Activated T-cell treated with anti-CD3 and anti-CD28 coated beads, Interleukin-2, amount 50 U/mL, for 24 hours (primary cell): ENCODE results near the gene CXCL3.

Source experiments
- DNase-seq: peaks from one replicate; pipeline ENCODE4 v3.0.0-alpha.2; 2020
- H3K27ac Mint-ChIP-seq: 2 replicates; pipeline ENCODE4 v1.8.0; 2020; ENCODE audit warnings: mild to moderate bottlenecking, mixed read lengths
- H3K27me3 Mint-ChIP-seq: 2 replicates; pipeline ENCODE4 v1.8.0; 2020; ENCODE audit warnings: mixed read lengths
- H3K36me3 Mint-ChIP-seq: 2 replicates; pipeline ENCODE4 v1.8.0; 2020; ENCODE audit warnings: low read depth, mixed read lengths
- H3K4me1 Mint-ChIP-seq: 2 replicates; pipeline ENCODE4 v1.8.0; 2020; ENCODE audit warnings: low read depth, mixed read lengths
- H3K4me3 Mint-ChIP-seq: 2 replicates; pipeline ENCODE4 v1.8.0; 2020; ENCODE audit warnings: mild to moderate bottlenecking, moderate library complexity, mixed read lengths
- H3K9me3 Mint-ChIP-seq: 2 replicates; pipeline ENCODE4 v1.8.0; 2020; ENCODE audit warnings: mixed read lengths

Gene CXCL3

GRCh38 chr4:74041418-74041817 lies 2.9 kb upstream of the CXCL3 start:
- Mint-ChIP-seq H3K36me3 (no peaks in the 10 kb centered on the region), H3K4me3 (no peak overlapping the region), H3K4me1 (peaks cover 9% of the 10 kb centered on the region), H3K9me3 (no peaks in the 10 kb centered on the region), H3K27me3 (peaks cover 49% of the 10 kb centered on the region), H3K27ac (no peak overlapping the region)
- no peak for DNase-seq

GRCh38 chr4:74039315-74039763 lies 850 bp upstream of the CXCL3 start:
- no peak overlapping the region for H3K27ac Mint-ChIP-seq
- peak overlapping the region; percentile 67 for H3K4me3 Mint-ChIP-seq
- H3K4me1 Mint-ChIP-seq, result peaks cover 9% of the 10 kb centered on the region
- H3K9me3 Mint-ChIP-seq, result no peaks in the 10 kb centered on the region
- DNase-seq, result no peak
- H3K27me3 Mint-ChIP-seq, result peaks cover 59% of the 10 kb centered on the region
- H3K36me3 Mint-ChIP-seq, result no peaks in the 10 kb centered on the region

GRCh38 chr4:74038086-74038424 lies 434 bp downstream of the CXCL3 start:
- Mint-ChIP-seq H3K27me3 (peaks cover 54% of the 10 kb centered on the region), H3K36me3 (no peaks in the 10 kb centered on the region), H3K4me3 (peak overlapping the region; percentile 68), H3K27ac (no peak overlapping the region), H3K4me1 (peaks cover 9% of the 10 kb centered on the region), H3K9me3 (no peaks in the 10 kb centered on the region)
- DNase-seq, result peak; percentile 29

- Mint-ChIP-seq H3K36me3 (no peaks in the 10 kb centered on the region), H3K27me3 (peaks cover 56% of the 10 kb centered on the region), H3K4me1 (peaks cover 9% of the 10 kb centered on the region), H3K9me3 (no peaks in the 10 kb centered on the region), H3K4me3 (peak overlapping the region; percentile 68), H3K27ac (no peak overlapping the region)
- DNase-seq, result no peak
Observed at GRCh38 chr4:74037076-74037955, 1.2 kb downstream of the CXCL3 start.

GRCh38 chr4:74033739-74034138 lies 4.8 kb downstream of the CXCL3 start:
- Mint-ChIP-seq H3K9me3 (no peaks in the 10 kb centered on the region), H3K4me1 (peaks cover 3% of the 10 kb centered on the region), H3K36me3 (no peaks in the 10 kb centered on the region), H3K27me3 (peaks cover 30% of the 10 kb centered on the region), H3K27ac (no peak overlapping the region), H3K4me3 (no peak overlapping the region)
- DNase-seq, result no peak

- H3K36me3 Mint-ChIP-seq, result no peaks in the 10 kb centered on the region
- H3K27me3 Mint-ChIP-seq, result peaks cover 17% of the 10 kb centered on the region
- no peak for DNase-seq
- no peaks in the 10 kb centered on the region for H3K4me1 Mint-ChIP-seq
- H3K4me3 Mint-ChIP-seq, result no peak overlapping the region
- no peaks in the 10 kb centered on the region for H3K9me3 Mint-ChIP-seq
- H3K27ac Mint-ChIP-seq, result no peak overlapping the region
Observed at GRCh38 chr4:74032064-74032463, 6.4 kb downstream of the CXCL3 start.

- DNase-seq, result no peak
- Mint-ChIP-seq H3K27me3 (peaks cover 16% of the 10 kb centered on the region), H3K27ac (no peak overlapping the region), H3K4me1 (no peaks in the 10 kb centered on the region), H3K36me3 (no peaks in the 10 kb centered on the region), H3K9me3 (no peaks in the 10 kb centered on the region), H3K4me3 (no peak overlapping the region)
Observed at GRCh38 chr4:74031576-74031975, 6.9 kb downstream of the CXCL3 start.

GRCh38 chr4:74030285-74030684 lies 8.2 kb downstream of the CXCL3 start:
- no peak for DNase-seq
- Mint-ChIP-seq H3K4me1 (no peaks in the 10 kb centered on the region), H3K36me3 (no peaks in the 10 kb centered on the region), H3K9me3 (no peaks in the 10 kb centered on the region), H3K27me3 (peaks cover 5% of the 10 kb centered on the region), H3K4me3 (no peak overlapping the region), H3K27ac (no peak overlapping the region)

- DNase-seq, result no peak
- no peaks in the 10 kb centered on the region for H3K9me3 Mint-ChIP-seq
- no peaks in the 10 kb centered on the region for H3K4me1 Mint-ChIP-seq
- no peaks in the 10 kb centered on the region for H3K36me3 Mint-ChIP-seq
- no peak overlapping the region for H3K27ac Mint-ChIP-seq
- H3K27me3 Mint-ChIP-seq, result peaks cover 2% of the 10 kb centered on the region
- H3K4me3 Mint-ChIP-seq, result no peak overlapping the region
Observed at GRCh38 chr4:74028504-74028903, 10.0 kb downstream of the CXCL3 start.

- Mint-ChIP-seq H3K9me3 (no peaks in the 10 kb centered on the region), H3K27me3 (no peaks in the 10 kb centered on the region), H3K4me1 (no peaks in the 10 kb centered on the region), H3K36me3 (no peaks in the 10 kb centered on the region), H3K27ac (no peak overlapping the region), H3K4me3 (no peak overlapping the region)
- DNase-seq, result no peak
Observed at GRCh38 chr4:74023709-74024108, 14.8 kb downstream of the CXCL3 start.

GRCh38 chr4:74021601-74022000 lies 16.9 kb downstream of the CXCL3 start:
- Mint-ChIP-seq H3K9me3 (no peaks in the 10 kb centered on the region), H3K4me3 (no peak overlapping the region), H3K4me1 (no peaks in the 10 kb centered on the region), H3K36me3 (no peaks in the 10 kb centered on the region), H3K27me3 (no peaks in the 10 kb centered on the region), H3K27ac (no peak overlapping the region)
- DNase-seq, result no peak

- no peak overlapping the region for H3K27ac Mint-ChIP-seq
- DNase-seq, result no peak
Observed at GRCh38 chr4:74018771-74019170, 19.7 kb downstream of the CXCL3 start.

GRCh38 chr4:74018116-74018515 lies 20.4 kb downstream of the CXCL3 start:
- no peak overlapping the region for H3K4me3 Mint-ChIP-seq
- no peaks in the 10 kb centered on the region for H3K9me3 Mint-ChIP-seq
- H3K27me3 Mint-ChIP-seq, result no peaks in the 10 kb centered on the region
- DNase-seq, result no peak
- H3K27ac Mint-ChIP-seq, result no peak overlapping the region
- H3K36me3 Mint-ChIP-seq, result no peaks in the 10 kb centered on the region
- H3K4me1 Mint-ChIP-seq, result peaks cover 3% of the 10 kb centered on the region

More at GRCh38 chr4:74018771-74019170, 19.7 kb downstream of the CXCL3 start:
- Mint-ChIP-seq H3K9me3 (no peaks in the 10 kb centered on the region), H3K4me1 (peaks cover 3% of the 10 kb centered on the region), H3K27me3 (no peaks in the 10 kb centered on the region), H3K4me3 (no peak overlapping the region), H3K36me3 (no peaks in the 10 kb centered on the region)

- DNase-seq, result no peak
- Mint-ChIP-seq H3K4me3 (no peak overlapping the region), H3K4me1 (peaks cover 3% of the 10 kb centered on the region), H3K36me3 (no peaks in the 10 kb centered on the region), H3K9me3 (no peaks in the 10 kb centered on the region), H3K27ac (no peak overlapping the region), H3K27me3 (no peaks in the 10 kb centered on the region)
Observed at GRCh38 chr4:74016068-74016467, 22.4 kb downstream of the CXCL3 start.

GRCh38 chr4:74015126-74015780 lies 23.2 kb downstream of the CXCL3 start:
- Mint-ChIP-seq H3K9me3 (no peaks in the 10 kb centered on the region), H3K4me3 (no peak overlapping the region), H3K4me1 (peaks cover 3% of the 10 kb centered on the region), H3K36me3 (no peaks in the 10 kb centered on the region), H3K27me3 (no peaks in the 10 kb centered on the region), H3K27ac (no peak overlapping the region)
- no peak for DNase-seq
